HG02885 (cell line): ENCODE results near the gene PID1.
"Not testable (repeated sequence)": the region's sequence is repeated elsewhere in the genome, so short reads cannot be mapped to it uniquely, and the experiment has no call there.

ENCODE experiments used
- ATAC-seq: cut with Tn5 transposase; IDR thresholded peaks from one replicate; pipeline ENCODE4 v1.9.1; 2021; ENCODE audit warnings: mild to moderate bottlenecking; ENCODE audit not compliant: unreplicated experiment, poor library complexity

PID1 gene

GRCh38 chr2:229087843-229088516, 183.1 kb downstream of the PID1 start:
- ATAC-seq, result no peak

GRCh38 chr2:229087267-229087666, 183.8 kb downstream of the PID1 start:
- ATAC-seq, result no peak

- no peak for ATAC-seq
Measured at GRCh38 chr2:229085439-229085838, 185.6 kb downstream of the PID1 start.

- no peak for ATAC-seq
Measured at GRCh38 chr2:229084447-229084846, 186.6 kb downstream of the PID1 start.

- no peak for ATAC-seq
Measured at GRCh38 chr2:229083606-229084340, 187.3 kb downstream of the PID1 start.

- no peak for ATAC-seq
Measured at GRCh38 chr2:229081411-229081810, 189.7 kb downstream of the PID1 start.

- ATAC-seq, result no peak
Measured at GRCh38 chr2:229080172-229080571, 190.9 kb downstream of the PID1 start.

GRCh38 chr2:229076886-229077285, 194.2 kb downstream of the PID1 start:
- not testable (repeated sequence) for ATAC-seq

- ATAC-seq, result no peak
Measured at GRCh38 chr2:229073935-229074334, 197.2 kb downstream of the PID1 start.

GRCh38 chr2:229071292-229071976, 199.7 kb downstream of the PID1 start:
- ATAC-seq, result no peak

- no peak for ATAC-seq
Measured at GRCh38 chr2:229066121-229066715, 204.9 kb downstream of the PID1 start.

- ATAC-seq, result no peak
Measured at GRCh38 chr2:229064749-229065148, 206.3 kb downstream of the PID1 start.

GRCh38 chr2:229060147-229060546, 210.9 kb downstream of the PID1 start:
- no peak for ATAC-seq

GRCh38 chr2:229059331-229060033, 211.6 kb downstream of the PID1 start:
- ATAC-seq, result no peak

- no peak for ATAC-seq
Measured at GRCh38 chr2:229057976-229058553, 213.0 kb downstream of the PID1 start.

GRCh38 chr2:229054311-229054710, 216.8 kb downstream of the PID1 start:
- ATAC-seq, result no peak

- no peak for ATAC-seq
Measured at GRCh38 chr2:229051798-229052197, 219.3 kb downstream of the PID1 start.

- no peak for ATAC-seq
Measured at GRCh38 chr2:229050133-229050532, 221.0 kb downstream of the PID1 start.

- no peak for ATAC-seq
Measured at GRCh38 chr2:229048134-229048533, 223.0 kb downstream of the PID1 start.

- no peak for ATAC-seq
Measured at GRCh38 chr2:229045671-229046070, 225.4 kb downstream of the PID1 start.
